ENCODE data around the gene NFKBIZ.

GRCh38 chr3:101886626-101887025 is 37.3 kb downstream of the NFKBIZ start:
- TF ChIP-seq, protein P1, sequence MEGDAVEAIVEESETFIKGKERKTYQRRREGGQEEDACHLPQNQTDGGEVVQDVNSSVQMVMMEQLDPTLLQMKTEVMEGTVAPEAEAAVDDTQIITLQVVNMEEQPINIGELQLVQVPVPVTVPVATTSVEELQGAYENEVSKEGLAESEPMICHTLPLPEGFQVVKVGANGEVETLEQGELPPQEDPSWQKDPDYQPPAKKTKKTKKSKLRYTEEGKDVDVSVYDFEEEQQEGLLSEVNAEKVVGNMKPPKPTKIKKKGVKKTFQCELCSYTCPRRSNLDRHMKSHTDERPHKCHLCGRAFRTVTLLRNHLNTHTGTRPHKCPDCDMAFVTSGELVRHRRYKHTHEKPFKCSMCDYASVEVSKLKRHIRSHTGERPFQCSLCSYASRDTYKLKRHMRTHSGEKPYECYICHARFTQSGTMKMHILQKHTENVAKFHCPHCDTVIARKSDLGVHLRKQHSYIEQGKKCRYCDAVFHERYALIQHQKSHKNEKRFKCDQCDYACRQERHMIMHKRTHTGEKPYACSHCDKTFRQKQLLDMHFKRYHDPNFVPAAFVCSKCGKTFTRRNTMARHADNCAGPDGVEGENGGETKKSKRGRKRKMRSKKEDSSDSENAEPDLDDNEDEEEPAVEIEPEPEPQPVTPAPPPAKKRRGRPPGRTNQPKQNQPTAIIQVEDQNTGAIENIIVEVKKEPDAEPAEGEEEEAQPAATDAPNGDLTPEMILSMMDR (IDR thresholded peaks at IDR 0.05; ENCODE audit: insufficient read depth, low read length), result no peak
- no peak for TF ChIP-seq POLR2AphosphoS5 (IDR thresholded peaks at IDR 0.05; ENCODE audit: low read depth)
